ENCODE results near the gene FOXP3. TPM values are rescaled to one million over a fixed set of nuclear protein-coding genes. Genes with fewer than 3 reads are reported as not detected.

The FOXP3 gene
- total RNA-seq, 1 donor, result not detected

- no peaks in the 10 kb centered on the region for H4K20me1 ChIP-seq (ENCODE audit: insufficient read depth, low read length)
- TF ChIP-seq CTCF (IDR thresholded peaks at IDR 0.05; ENCODE audit: extremely low read depth, low read depth, low read length), result no peak
- H3K27me3 ChIP-seq (ENCODE audit: insufficient read depth, low read length), result no peaks in the 10 kb centered on the region
- H3K4me3 ChIP-seq (ENCODE audit: insufficient read depth, low read length), result no peak overlapping the region
- no peaks in the 10 kb centered on the region for H3K4me1 ChIP-seq (ENCODE audit: insufficient read depth, low read length)
- H3K4me2 ChIP-seq (ENCODE audit: insufficient read depth, low read length), result no peak overlapping the region
- H2AFZ ChIP-seq (ENCODE audit: low read length), result no peak overlapping the region
- H3K27ac ChIP-seq (ENCODE audit: low read depth, low read length), result no peak overlapping the region
- peaks cover 6% of the 10 kb centered on the region for H3K36me3 ChIP-seq (ENCODE audit: insufficient read depth, low read length)
- H3K9me3 ChIP-seq (ENCODE audit: low read depth, low read length), result no peaks in the 10 kb centered on the region
- DNase-seq (ENCODE audit: insufficient read length, low spot score, missing footprints), result no peak
- H3K79me2 ChIP-seq (ENCODE audit: insufficient read depth, low read length), result no peaks in the 10 kb centered on the region
Observed at GRCh38 chrX:49247346-49247745, 17.2 kb downstream of the FOXP3 start.

DNA sequence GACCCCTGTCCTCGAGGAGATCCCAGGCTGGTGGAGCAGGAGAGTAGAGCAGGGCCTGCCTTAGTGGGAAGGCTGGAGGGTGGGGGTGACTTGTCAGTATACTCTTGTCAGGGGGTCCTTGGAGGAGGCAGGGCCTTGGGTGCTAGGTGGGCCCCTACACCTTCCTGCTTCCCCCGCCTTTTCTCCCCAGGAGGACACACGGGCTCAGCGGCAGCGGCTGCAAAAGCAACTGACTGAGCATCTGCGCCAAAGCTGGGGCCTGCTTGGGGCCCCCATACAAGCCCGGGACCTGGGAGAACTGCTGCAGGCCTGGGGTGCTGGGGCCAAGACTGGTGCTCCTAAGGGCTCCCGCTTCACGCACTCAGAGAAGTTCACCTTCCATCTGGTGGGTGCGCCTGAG, 18.0 kb downstream of the FOXP3 start:
- H3K9me3 ChIP-seq (ENCODE audit: low read depth, low read length), result no peaks in the 10 kb centered on the region
- peak; percentile 48 for DNase-seq (ENCODE audit: insufficient read length, low spot score, missing footprints)
- H3K27ac ChIP-seq (ENCODE audit: low read depth, low read length), result no peak overlapping the region
- TF ChIP-seq CTCF (IDR thresholded peaks at IDR 0.05; ENCODE audit: extremely low read depth, low read depth, low read length), result no peak
- H3K36me3 ChIP-seq (ENCODE audit: insufficient read depth, low read length), result peaks cover 6% of the 10 kb centered on the region
- H3K27me3 ChIP-seq (ENCODE audit: insufficient read depth, low read length), result no peaks in the 10 kb centered on the region
- no peak overlapping the region for H3K4me3 ChIP-seq (ENCODE audit: insufficient read depth, low read length)
- no peaks in the 10 kb centered on the region for H4K20me1 ChIP-seq (ENCODE audit: insufficient read depth, low read length)
- no peaks in the 10 kb centered on the region for H3K4me1 ChIP-seq (ENCODE audit: insufficient read depth, low read length)
- no peaks in the 10 kb centered on the region for H3K79me2 ChIP-seq (ENCODE audit: insufficient read depth, low read length)
- H3K4me2 ChIP-seq (ENCODE audit: insufficient read depth, low read length), result no peak overlapping the region
- no peak overlapping the region for H2AFZ ChIP-seq (ENCODE audit: low read length)

DNA sequence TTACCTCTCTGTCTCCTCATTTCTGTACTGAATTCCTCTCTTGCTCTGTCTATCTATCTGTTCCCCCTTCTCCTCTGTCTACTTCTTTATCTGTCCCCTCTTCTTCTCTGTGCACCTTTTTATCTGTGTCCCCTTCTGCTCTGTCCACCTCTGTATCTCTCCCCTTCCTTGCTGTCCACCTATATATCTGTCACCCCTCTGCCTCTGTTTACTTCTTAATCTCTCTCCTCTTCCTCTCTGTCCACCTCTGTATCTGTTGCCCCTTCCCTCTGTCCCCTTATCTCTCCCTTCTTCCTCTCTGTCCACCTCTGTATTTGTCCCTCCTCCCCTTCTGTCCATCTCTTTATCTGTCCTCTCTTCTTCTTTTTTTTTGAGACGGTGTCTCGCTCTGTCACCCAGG, 20.3 kb downstream of the FOXP3 start:
- TF ChIP-seq CTCF (IDR thresholded peaks at IDR 0.05; ENCODE audit: extremely low read depth, low read depth, low read length), result no peak

GRCh38 chrX:49243166-49243565, 21.3 kb downstream of the FOXP3 start:
- H3K27ac ChIP-seq (ENCODE audit: low read depth, low read length), result no peak overlapping the region

More for the DNA sequence above, 20.3 kb downstream of the FOXP3 start:
- Histone ChIP-seq H3K9me3 (ENCODE audit: low read depth, low read length) (no peaks in the 10 kb centered on the region), H3K36me3 (ENCODE audit: insufficient read depth, low read length) (peaks cover 6% of the 10 kb centered on the region), H3K27me3 (ENCODE audit: insufficient read depth, low read length) (no peaks in the 10 kb centered on the region), H3K79me2 (ENCODE audit: insufficient read depth, low read length) (no peaks in the 10 kb centered on the region), H3K4me2 (ENCODE audit: insufficient read depth, low read length) (no peak overlapping the region), H3K4me1 (ENCODE audit: insufficient read depth, low read length) (no peaks in the 10 kb centered on the region), H3K4me3 (ENCODE audit: insufficient read depth, low read length) (no peak overlapping the region), H4K20me1 (ENCODE audit: insufficient read depth, low read length) (no peaks in the 10 kb centered on the region), H2AFZ (ENCODE audit: low read length) (no peak overlapping the region), H3K27ac (ENCODE audit: low read depth, low read length) (no peak overlapping the region)
- no peak for DNase-seq (ENCODE audit: insufficient read length, low spot score, missing footprints)

More at GRCh38 chrX:49243166-49243565, 21.3 kb downstream of the FOXP3 start:
- Histone ChIP-seq H3K4me1 (ENCODE audit: insufficient read depth, low read length) (no peaks in the 10 kb centered on the region), H3K36me3 (ENCODE audit: insufficient read depth, low read length) (peaks cover 6% of the 10 kb centered on the region), H3K4me2 (ENCODE audit: insufficient read depth, low read length) (no peak overlapping the region), H3K79me2 (ENCODE audit: insufficient read depth, low read length) (no peaks in the 10 kb centered on the region), H3K27me3 (ENCODE audit: insufficient read depth, low read length) (no peaks in the 10 kb centered on the region), H3K9me3 (ENCODE audit: low read depth, low read length) (no peaks in the 10 kb centered on the region), H3K4me3 (ENCODE audit: insufficient read depth, low read length) (no peak overlapping the region), H4K20me1 (ENCODE audit: insufficient read depth, low read length) (no peaks in the 10 kb centered on the region), H2AFZ (ENCODE audit: low read length) (no peak overlapping the region)
- peak; percentile 77 for DNase-seq (ENCODE audit: insufficient read length, low spot score, missing footprints)
- no peak for TF ChIP-seq CTCF (IDR thresholded peaks at IDR 0.05; ENCODE audit: extremely low read depth, low read depth, low read length)

All from osteoblast (primary cell).